HepG2 (cell line): ENCODE results near the gene WFDC5. TPM values are rescaled to one million over a fixed set of nuclear protein-coding genes. Genes with fewer than 3 reads are reported as not detected.

Experiments used
- ATAC-seq: fragments of 200-7000 bp; cut with Tn5 transposase; 3 replicates; pipeline ENCODE4 v1.9.1; 2020; ENCODE audit warnings: mild to moderate bottlenecking, moderate library complexity
- BruUV-seq: library from RNA; stranded (reverse); fragments of 400-500 nt; replicated peaks from 2 replicates; lab custom pipeline; 2021; lab: Mats Ljungman, UMichigan
- CTCF ChIA-PET: fragments of 300-600 bp; formaldehyde crosslinking; extraction: SDS; loops from one replicate; lab custom pipeline; 2021; ENCODE audit warnings: low total read pairs, inconsistent platforms, low intra/inter-chr PET ratio; lab: Yijun Ruan, JAX
- POLR2A ChIA-PET: fragments of 350-600 bp; sonication (Branson Sonifier 250); formaldehyde crosslinking; loops from one replicate; lab custom pipeline; 2020; ENCODE audit warnings: antibody characterized with exemption, inconsistent platforms; lab: Yijun Ruan, JAX
- DNase-seq: peaks from one replicate; pipeline ENCODE4 v3.0.0-alpha.2; 2015; ENCODE audit warnings: low spot score
- FAIRE-seq: peaks from 3 replicates; lab custom pipeline; 2011; peaks lifted over from hg19 to GRCh38; lab: Jason Lieb, UNC
- H2AFZ ChIP-seq: one replicate; pipeline ENCODE4 v1.6.1; 2011; ENCODE audit warnings: low read length, inconsistent platforms
- H3K27ac ChIP-seq: fragments of 300-600 bp; 3 replicates; pipeline ENCODE4 v1.8.0; 2011; ENCODE audit warnings: mixed run types, mild to moderate bottlenecking, mixed read lengths, low read length, inconsistent platforms; ENCODE audit not compliant: insufficient read depth; ENCODE audit errors: extremely low read length
- H3K27me3 ChIP-seq, 2 experiments: fragments of 200-600 bp in 1 of 2; 2 replicates in 1 of 2; 3 replicates in 1 of 2; pipeline versions ENCODE4 v1.6.0 to v1.8.0; 2011; ENCODE audit warnings: low read length in 2 of 2, mild to moderate bottlenecking in 2 of 2, moderate library complexity in 2 of 2, inconsistent platforms in 1 of 2; ENCODE audit not compliant: insufficient read depth in 2 of 2, control insufficient read depth in 1 of 2
- H3K36me3 ChIP-seq, 2 experiments: fragments of 200-600 bp in 1 of 2; replicated peaks in 1 of 2; 2 replicates in 1 of 2; 3 replicates in 1 of 2; pipeline versions ENCODE4 v1.5.1 to v1.8.0; 2011; ENCODE audit warnings: low read length in 2 of 2, inconsistent platforms in 1 of 2; ENCODE audit not compliant: insufficient read depth in 2 of 2, control insufficient read depth in 1 of 2
- H3K4me1 ChIP-seq: 2 replicates; pipeline ENCODE4 v1.5.1; 2012; ENCODE audit warnings: low read length, inconsistent platforms; ENCODE audit not compliant: insufficient read depth
- H3K4me2 ChIP-seq: 2 replicates; pipeline ENCODE4 v1.6.0; 2011; ENCODE audit warnings: low read depth, low read length, inconsistent platforms
- H3K4me3 ChIP-seq, 3 experiments: fragments of 200-600 bp in 1 of 3; sonication (generic), shearing (Covaris generic) in 1 of 3; replicated peaks in 1 of 3; 2 replicates each; pipeline ENCODE4 v1.5.1; 2011 to 2016; ENCODE audit warnings: low read length in 3 of 3, inconsistent platforms in 2 of 3, low read depth in 2 of 3, mild to moderate bottlenecking in 2 of 3, control low read depth in 1 of 3, mixed read lengths in 1 of 3; ENCODE audit not compliant: insufficient read depth in 1 of 3
- H3K79me2 ChIP-seq: one replicate; pipeline ENCODE4 v1.6.1; 2011; ENCODE audit warnings: low read length, inconsistent platforms; ENCODE audit not compliant: insufficient read depth
- H3K9ac ChIP-seq: 2 replicates; pipeline ENCODE4 v1.6.0; 2011; ENCODE audit warnings: mild to moderate bottlenecking, low read depth, low read length, inconsistent platforms; ENCODE audit not compliant: insufficient read depth
- H3K9me3 ChIP-seq: 2 replicates; pipeline ENCODE4 v1.5.1; 2012; ENCODE audit warnings: mild to moderate bottlenecking, low read length
- H4K20me1 ChIP-seq: 2 replicates; pipeline ENCODE4 v1.6.0; 2011; ENCODE audit warnings: inconsistent platforms, mild to moderate bottlenecking, low read length, moderate library complexity; ENCODE audit not compliant: insufficient read depth
- ERF ChIP-seq: IDR thresholded peaks from 2 replicates; pipeline ENCODE4 v1.6.1; 2018; ENCODE audit warnings: missing biosample characterization, missing genetic modification reagents
- HNRNPLL ChIP-seq: fragments of 200-400 bp; formaldehyde crosslinking; IDR thresholded peaks from 2 replicates; pipeline ENCODE4 v1.6.1; 2017; ENCODE audit warnings: mild to moderate bottlenecking, low read depth, low read length; ENCODE audit not compliant: poor library complexity, severe bottlenecking
- IKZF1 ChIP-seq: fragments of 450-650 bp; IDR thresholded peaks from 2 replicates; pipeline ENCODE4 v1.7.1; 2016
- ISX ChIP-seq: sonication (generic); formaldehyde crosslinking; conservative IDR thresholded peaks from 2 replicates; pipeline ENCODE4 v1.5.0; 2020; ENCODE audit warnings: missing genetic modification reagents
- JUND ChIP-seq: sonication (generic); formaldehyde crosslinking; IDR thresholded peaks from 2 replicates; pipeline ENCODE4 v1.8.0; 2022; ENCODE audit warnings: mild to moderate bottlenecking, missing genetic modification reagents
- SOX6 ChIP-seq, 2 experiments: fragments of 450-650 bp in 1 of 2; sonication (generic) in 1 of 2; formaldehyde crosslinking in 1 of 2; IDR thresholded peaks; 2 replicates each; pipeline versions ENCODE4 v1.4.0 to v1.6.1; 2017 to 2020; ENCODE audit warnings: antibody characterized with exemption in 1 of 2, mild to moderate bottlenecking in 1 of 2, missing genetic modification reagents in 1 of 2
- TFDP1 ChIP-seq: IDR thresholded peaks from 2 replicates; pipeline ENCODE4 v1.6.1; 2016; ENCODE audit warnings: missing compliant biosample characterization, missing genetic modification reagents, borderline replicate concordance
- ZBTB3 ChIP-seq: sonication (generic); formaldehyde crosslinking; IDR thresholded peaks from 2 replicates; pipeline ENCODE4 v1.4.0; 2020; ENCODE audit warnings: low read depth, mild to moderate bottlenecking, moderate library complexity, missing genetic modification reagents, borderline replicate concordance
- ZBTB49 ChIP-seq: sonication (generic); formaldehyde crosslinking; IDR thresholded peaks from 2 replicates; pipeline ENCODE4 v1.4.0; 2020; ENCODE audit warnings: missing genetic modification reagents, borderline replicate concordance
- ZNF558 ChIP-seq: sonication (generic); formaldehyde crosslinking; IDR thresholded peaks from 2 replicates; pipeline ENCODE4 v1.9.0; 2022; ENCODE audit warnings: mild to moderate bottlenecking, missing genetic modification reagents, borderline replicate concordance
- WGBS: methylation state at CpG from one replicate; pipeline ENCODE4 v1.1.6; 2017; ENCODE audit warnings: low lambda C conversion rate; 5-methylcytosine and 5-hydroxymethylcytosine counted together
- in situ Hi-C: cut with HindIII; loops from 2 replicates; pipeline ENCODE4 v1.10.0; 2017; ENCODE audit warnings: low pct_unique_long_range_greater_than_20kb; ENCODE audit not compliant: extremely low pct_ligation_motif_present
- intact Hi-C: fragments of 100-400 bp; cut with micrococcal nuclease; formaldehyde crosslinking; loops from one replicate; pipeline ENCODE4 v1.10.0; 2022; ENCODE audit not compliant: unreplicated experiment
- polyA plus RNA-seq, 8 experiments: library from polyadenylated mRNA; depleted of rRNA in 3 of 8; stranded (reverse) in 7 of 8; unstranded in 1 of 8; fragments of >200 nt; fragmentation: Illumina TruSeq in 4 of 8; extraction: Trizol in 4 of 8; gene quantifications; 2 replicates each; pipeline versions ENCODE4 v1.2.1 to v1.2.3, GENCODE V29; 2011 to 2016; ENCODE audit warnings: low read depth in 4 of 8, missing spikeins in 1 of 8, mixed read lengths in 1 of 8; ENCODE audit not compliant: insufficient read depth in 1 of 8
- total RNA-seq, 5 experiments: library from RNA; depleted of rRNA; stranded (reverse); fragments of >200 nt; fragmentation: Illumina TruSeq; extraction: Trizol; gene quantifications; 2 replicates each; pipeline ENCODE4 v1.2.3, GENCODE V29; 2016; ENCODE audit warnings: low read depth in 1 of 5
- TF ChIP-seq, protein P1 (sequence below): sonication (generic); formaldehyde crosslinking; IDR thresholded peaks from 2 replicates; pipeline ENCODE4 v1.8.0; 2022; ENCODE audit warnings: mild to moderate bottlenecking, missing genetic modification reagents, borderline replicate concordance

WFDC5 gene
- total and polyA plus RNA-seq, 2 of the 13 experiments (the other 11 are each of a cell fraction or from before 2014, with no cell fraction given) = not detected

DNA sequence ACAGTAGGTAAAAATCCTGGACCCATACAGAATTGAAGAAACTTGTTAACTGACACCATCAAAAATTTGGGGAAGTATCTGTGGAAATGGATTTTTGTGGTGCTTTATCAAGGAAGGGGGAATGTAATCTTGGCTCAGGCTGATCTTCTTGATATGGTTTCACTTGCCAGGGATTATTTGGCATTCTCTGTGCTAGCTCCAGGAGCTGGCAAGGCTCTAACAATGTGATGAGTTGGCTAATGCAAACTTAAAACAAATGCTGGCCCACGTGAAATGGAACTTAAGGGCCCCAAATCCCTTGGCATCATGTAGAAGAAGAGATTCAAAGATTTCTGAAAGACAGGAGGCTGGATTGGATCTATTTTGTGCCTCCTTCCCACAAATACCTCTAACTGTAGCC is 27.2 kb downstream of the WFDC5 start (continued):
- TF ChIP-seq ZNF558 (CRISPR knock-in tag) (no peak), JUND (CRISPR knock-in tag) (no peak), ISX (CRISPR knock-in tag) (no peak), ZBTB49 (CRISPR knock-in tag) (no peak)

DNA sequence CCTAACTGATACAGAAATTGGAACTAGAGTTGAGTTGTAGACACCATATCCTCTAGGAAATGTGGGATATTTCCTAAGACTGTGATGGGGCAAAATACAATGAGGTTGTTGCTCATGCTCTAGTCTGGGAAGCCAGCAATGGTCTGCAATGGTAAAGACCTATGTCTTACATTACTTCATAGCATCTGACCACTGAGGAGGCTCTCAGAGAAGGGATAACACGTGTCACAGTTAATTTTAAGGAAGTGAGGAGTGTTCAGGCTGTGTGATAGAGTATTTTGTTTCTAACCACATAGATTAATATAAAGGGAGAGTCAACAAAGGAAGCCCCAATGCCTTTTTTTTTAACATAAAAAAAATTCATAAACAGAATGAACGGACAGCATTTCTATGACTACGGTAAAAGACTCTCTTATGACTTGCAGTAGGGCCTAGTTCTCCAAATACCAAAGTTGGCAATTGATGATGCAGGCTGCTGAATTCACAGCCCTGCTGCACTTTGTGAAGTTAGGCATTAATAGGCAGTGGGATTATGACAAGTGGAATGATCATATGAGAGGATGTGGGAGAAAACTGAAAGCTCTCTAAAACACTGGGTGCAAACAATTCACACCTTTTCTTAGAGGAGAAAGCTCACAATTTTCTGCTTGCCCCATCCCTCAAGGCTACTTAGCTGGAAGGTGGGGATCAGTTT is 27.7 kb downstream of the WFDC5 start:
- intact Hi-C loops = no loop called here
- FAIRE-seq (no peak), ATAC-seq (no peak), DNase-seq (no peak)
- no peaks in the 10 kb centered on the region for H3K36me3 ChIP-seq
- in situ Hi-C loops = no loop called here
- H3K4me1 ChIP-seq = no peaks in the 10 kb centered on the region
- H4K20me1 ChIP-seq = no peaks in the 10 kb centered on the region
- no peaks in the 10 kb centered on the region for H3K79me2 ChIP-seq
- ChIA-PET POLR2A (no interaction called here), CTCF (no interaction called here)
- H3K4me2 ChIP-seq = no peak overlapping the region
- TF ChIP-seq, protein P1, sequence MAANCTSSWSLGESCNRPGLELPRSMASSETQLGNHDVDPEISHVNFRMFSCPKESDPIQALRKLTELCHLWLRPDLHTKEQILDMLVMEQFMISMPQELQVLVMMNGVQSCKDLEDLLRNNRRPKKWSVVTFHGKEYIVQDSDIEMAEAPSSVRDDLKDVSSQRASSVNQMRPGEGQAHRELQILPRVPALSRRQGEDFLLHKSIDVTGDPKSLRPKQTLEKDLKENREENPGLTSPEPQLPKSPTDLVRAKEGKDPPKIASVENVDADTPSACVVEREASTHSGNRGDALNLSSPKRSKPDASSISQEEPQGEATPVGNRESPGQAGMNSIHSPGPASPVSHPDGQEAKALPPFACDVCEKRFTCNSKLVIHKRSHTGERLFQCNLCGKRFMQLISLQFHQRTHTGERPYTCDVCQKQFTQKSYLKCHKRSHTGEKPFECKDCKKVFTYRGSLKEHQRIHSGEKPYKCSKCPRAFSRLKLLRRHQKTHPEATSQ (CRISPR knock-in tag) = no peak
- no peak for TF ChIP-seq ZBTB3 (CRISPR knock-in tag)
- no peak for TF ChIP-seq HNRNPLL
- no peak for TF ChIP-seq ERF
- no peak for TF ChIP-seq IKZF1
- TF ChIP-seq TFDP1 (CRISPR knock-in tag) = no peak
- TF ChIP-seq SOX6 (IDR thresholded peaks at IDR 0.05) = no peak
- no peak for TF ChIP-seq SOX6 (CRISPR knock-in tag; IDR thresholded peaks at IDR 0.05)
- no peak overlapping the region for H3K9ac ChIP-seq
- H3K4me3 ChIP-seq = no peak overlapping the region
- no peak overlapping the region for H2AFZ ChIP-seq
- H3K9me3 ChIP-seq = peaks cover 8% of the 10 kb centered on the region
- BruUV-seq = no TSS peak
- no peak overlapping the region for H3K27ac ChIP-seq
- H3K27me3 ChIP-seq = no peaks in the 10 kb centered on the region
- 67% methylated on average over 3 of the region's 3 CpGs for WGBS
